Neuronal stem cell (in vitro differentiated cells): ENCODE measurements around the gene PTPN14.

Source experiments
- DNase-seq: peaks from one replicate; pipeline ENCODE4 v3.0.0-alpha.2; 2013; ENCODE audit warnings: low spot score
- H2AFZ ChIP-seq: one replicate; pipeline ENCODE4 v1.6.1; 2013; ENCODE audit warnings: mild to moderate bottlenecking, low read length, inconsistent platforms
- H2AK5ac ChIP-seq: 2 replicates; pipeline ENCODE4 v1.6.1; 2013; ENCODE audit warnings: low read depth, mild to moderate bottlenecking, inconsistent platforms, low read length, moderate library complexity, mixed read lengths
- H2BK120ac ChIP-seq: 2 replicates; pipeline ENCODE4 v1.6.1; 2013; ENCODE audit warnings: low read depth, mild to moderate bottlenecking, inconsistent platforms, low read length, moderate library complexity, mixed read lengths
- H2BK12ac ChIP-seq: one replicate; pipeline ENCODE4 v1.6.1; 2013; ENCODE audit warnings: low read length, inconsistent platforms
- H2BK15ac ChIP-seq: 2 replicates; pipeline ENCODE4 v1.6.1; 2013; ENCODE audit warnings: mild to moderate bottlenecking, low read length, inconsistent platforms, mixed read lengths
- H2BK5ac ChIP-seq: one replicate; pipeline ENCODE4 v1.6.1; 2013; ENCODE audit warnings: inconsistent platforms, mild to moderate bottlenecking, low read length, moderate library complexity
- H3K14ac ChIP-seq: one replicate; pipeline ENCODE4 v1.6.1; 2013; ENCODE audit warnings: low read length, inconsistent platforms
- H3K18ac ChIP-seq: 2 replicates; pipeline ENCODE4 v1.6.1; 2013; ENCODE audit warnings: low read length, inconsistent platforms
- H3K23ac ChIP-seq: 2 replicates; pipeline ENCODE4 v1.6.1; 2013; ENCODE audit warnings: low read depth, mild to moderate bottlenecking, mixed read lengths, low read length, inconsistent platforms; ENCODE audit not compliant: poor library complexity
- H3K27ac ChIP-seq: replicated peaks from 3 replicates; pipeline ENCODE4 v1.5.1; 2013; ENCODE audit warnings: low read length, inconsistent platforms
- H3K27me3 ChIP-seq, 3 experiments: 2 replicates each; pipeline ENCODE4 v1.6.1; 2013; ENCODE audit warnings: low read length in 3 of 3, mild to moderate bottlenecking in 2 of 3, inconsistent platforms in 1 of 3, low read depth in 1 of 3, mixed read lengths in 1 of 3, moderate library complexity in 1 of 3; ENCODE audit not compliant: control insufficient read depth in 3 of 3, insufficient read depth in 3 of 3
- H3K36me3 ChIP-seq, 2 donors: replicated peaks in 1 of 2; 2 replicates each; pipeline ENCODE4 v1.6.1; 2013; ENCODE audit warnings: low read length in 2 of 2; ENCODE audit not compliant: control insufficient read depth in 2 of 2, insufficient read depth in 2 of 2
- H3K4ac ChIP-seq: 2 replicates; pipeline ENCODE4 v1.6.1; 2013; ENCODE audit warnings: inconsistent platforms, mild to moderate bottlenecking, low read length, moderate library complexity
- H3K4me1 ChIP-seq, 2 donors: 1 replicate in 1 of 2; 2 replicates in 1 of 2; pipeline ENCODE4 v1.6.1; 2013; ENCODE audit warnings: low read length in 2 of 2, low read depth in 1 of 2; ENCODE audit not compliant: control insufficient read depth in 2 of 2, insufficient read depth in 1 of 2
- H3K4me2 ChIP-seq: one replicate; pipeline ENCODE4 v1.6.1; 2013; ENCODE audit warnings: mild to moderate bottlenecking, low read length, inconsistent platforms; ENCODE audit not compliant: insufficient read depth, poor library complexity, severe bottlenecking
- H3K4me3 ChIP-seq, 2 donors: 2 replicates each; pipeline ENCODE4 v1.5.1; 2013; ENCODE audit warnings: low read length in 2 of 2, mild to moderate bottlenecking in 2 of 2, inconsistent platforms in 1 of 2, moderate library complexity in 1 of 2
- H3K79me1 ChIP-seq: one replicate; pipeline ENCODE4 v1.6.1; 2013; ENCODE audit warnings: low read depth, mild to moderate bottlenecking, inconsistent platforms, low read length, moderate library complexity
- H3K9ac ChIP-seq: one replicate; pipeline ENCODE4 v1.6.1; 2013; ENCODE audit warnings: mild to moderate bottlenecking, low read depth, low read length, inconsistent platforms; ENCODE audit not compliant: poor library complexity
- H3K9me3 ChIP-seq, 2 donors: replicated peaks in 1 of 2; 2 replicates each; pipeline versions ENCODE3 to v1.6.1; 2013; ENCODE audit warnings: low read length in 2 of 2, mild to moderate bottlenecking in 2 of 2, inconsistent platforms in 1 of 2, low read depth in 1 of 2, mixed read lengths in 1 of 2, moderate library complexity in 1 of 2; ENCODE audit not compliant: control insufficient read depth in 2 of 2, insufficient read depth in 1 of 2
- H4K8ac ChIP-seq: one replicate; pipeline ENCODE4 v1.6.1; 2013; ENCODE audit warnings: low read depth, mild to moderate bottlenecking, inconsistent platforms, low read length, moderate library complexity
- H4K91ac ChIP-seq: one replicate; pipeline ENCODE4 v1.6.1; 2013; ENCODE audit warnings: low read length, low read depth, mild to moderate bottlenecking, inconsistent platforms; ENCODE audit not compliant: poor library complexity
- WGBS, 2 donors: extraction: QIAGEN DNeasy Blood & Tissue Kit; methylation state at CpG; one replicate each; pipeline ENCODE4 v1.1.7; 2013; ENCODE audit warnings: missing lambda C conversion rate in 2 of 2, mixed read lengths in 1 of 2; ENCODE audit not compliant: insufficient read length in 2 of 2, insufficient replicate concordance in 1 of 2; ENCODE audit errors: extremely low coverage in 2 of 2; 5-methylcytosine and 5-hydroxymethylcytosine counted together

The PTPN14 gene

GRCh38 chr1:214360116-214360515, 191.3 kb downstream of the PTPN14 start:
- H3K27ac ChIP-seq = no peak overlapping the region
- H3K9me3 ChIP-seq = no peaks in the 10 kb centered on the region
- H3K4ac ChIP-seq = no peak overlapping the region
- peaks cover 6 to 89% of the 10 kb centered on the region in 2 donors for H3K36me3 ChIP-seq
- no peak for DNase-seq
- H3K18ac ChIP-seq = no peak overlapping the region
- no peak overlapping the region for H4K91ac ChIP-seq
- no peak overlapping the region for H3K9ac ChIP-seq
- H2AK5ac ChIP-seq = no peak overlapping the region
- no CpG with 5 or more reads among the region's 5 CpGs for WGBS, 2 donors
- H2BK5ac ChIP-seq = no peak overlapping the region
- no peak overlapping the region for H2BK15ac ChIP-seq
- no peak overlapping the region for H3K4me2 ChIP-seq
- no peak overlapping the region for H2BK12ac ChIP-seq
- H3K27me3 ChIP-seq = no peaks in the 10 kb centered on the region
- no peak overlapping the region for H3K4me3 ChIP-seq
- no peak overlapping the region for H3K14ac ChIP-seq
- peaks cover 0 to 2% of the 10 kb centered on the region in 2 donors for H3K4me1 ChIP-seq
- H2BK120ac ChIP-seq = no peak overlapping the region
- H3K23ac ChIP-seq = no peak overlapping the region
- no peak overlapping the region for H4K8ac ChIP-seq
- peaks cover 2% of the 10 kb centered on the region for H3K79me1 ChIP-seq
- no peak overlapping the region for H2AFZ ChIP-seq

- Histone ChIP-seq H2BK5ac (no peak overlapping the region), H2BK12ac (no peak overlapping the region), H3K27ac (no peak overlapping the region), H3K9me3 (peaks cover 0 to 2% of the 10 kb centered on the region in 2 donors), H4K8ac (no peak overlapping the region), H3K23ac (no peak overlapping the region), H3K9ac (no peak overlapping the region), H2BK15ac (no peak overlapping the region), H3K27me3 (no peaks in the 10 kb centered on the region), H3K4me3 (no peak overlapping the region), H3K4me1 (peaks cover 0 to 2% of the 10 kb centered on the region in 2 donors), H4K91ac (no peak overlapping the region), H3K4me2 (no peak overlapping the region), H3K14ac (no peak overlapping the region), H3K36me3 (peaks cover 5 to 67% of the 10 kb centered on the region in 2 donors), H2AK5ac (no peak overlapping the region), H2BK120ac (no peak overlapping the region), H3K79me1 (no peaks in the 10 kb centered on the region), H3K18ac (no peak overlapping the region), H2AFZ (no peak overlapping the region), H3K4ac (no peak overlapping the region)
- WGBS, 2 donors = no CpG with 5 or more reads among the region's 4 CpGs
- no peak for DNase-seq
Measured at GRCh38 chr1:214354440-214355148, 196.8 kb downstream of the PTPN14 start.

- no peak overlapping the region for H3K9ac ChIP-seq
- H2AK5ac ChIP-seq = no peak overlapping the region
- H3K23ac ChIP-seq = no peak overlapping the region
- H2BK5ac ChIP-seq = no peak overlapping the region
- no peaks in the 10 kb centered on the region for H3K79me1 ChIP-seq
- H2BK120ac ChIP-seq = no peak overlapping the region
- no peak overlapping the region for H3K4me3 ChIP-seq
- H4K91ac ChIP-seq = no peak overlapping the region
- DNase-seq = no peak
- H4K8ac ChIP-seq = no peak overlapping the region
- peaks cover 0 to 2% of the 10 kb centered on the region in 2 donors for H3K9me3 ChIP-seq
- no peaks in the 10 kb centered on the region for H3K27me3 ChIP-seq
- no peak overlapping the region for H3K4me2 ChIP-seq
- H3K4me1 ChIP-seq = peaks cover 0 to 7% of the 10 kb centered on the region in 2 donors
- H3K27ac ChIP-seq = no peak overlapping the region
- no peak overlapping the region for H3K18ac ChIP-seq
- H2BK12ac ChIP-seq = no peak overlapping the region
- H3K4ac ChIP-seq = no peak overlapping the region
- H3K14ac ChIP-seq = no peak overlapping the region
- no CpG with 5 or more reads among the region's 4 CpGs for WGBS, 2 donors
- H2AFZ ChIP-seq = no peak overlapping the region
- H3K36me3 ChIP-seq = peaks cover 5 to 63% of the 10 kb centered on the region in 2 donors
- no peak overlapping the region for H2BK15ac ChIP-seq
Measured at GRCh38 chr1:214352838-214353237, 198.6 kb downstream of the PTPN14 start.

- Histone ChIP-seq H3K9ac (no peak overlapping the region), H3K18ac (no peak overlapping the region), H2AK5ac (no peak overlapping the region), H2AFZ (no peak overlapping the region), H4K91ac (no peak overlapping the region), H3K27me3 (no peaks in the 10 kb centered on the region), H3K9me3 (peaks cover 0 to 2% of the 10 kb centered on the region in 2 donors), H3K23ac (no peak overlapping the region), H4K8ac (no peak overlapping the region), H3K4me3 (no peak overlapping the region), H3K36me3 (peaks cover 3 to 61% of the 10 kb centered on the region in 2 donors), H2BK5ac (no peak overlapping the region), H3K79me1 (no peaks in the 10 kb centered on the region), H2BK12ac (no peak overlapping the region), H3K14ac (no peak overlapping the region), H2BK15ac (no peak overlapping the region), H3K27ac (no peak overlapping the region), H3K4me2 (no peak overlapping the region), H3K4me1 (peaks cover 0 to 7% of the 10 kb centered on the region in 2 donors), H3K4ac (no peak overlapping the region), H2BK120ac (no peak overlapping the region)
- DNase-seq = no peak
- WGBS, 2 donors = no CpG with 5 or more reads among the region's 2 CpGs
Measured at GRCh38 chr1:214351551-214352277, 199.7 kb downstream of the PTPN14 start.
